ENCODE results near the gene LRRC23.
"Not testable (repeated sequence)": the region's sequence is repeated elsewhere in the genome, so short reads cannot be mapped to it uniquely, and the experiment has no call there.

LRRC23 gene

DNA sequence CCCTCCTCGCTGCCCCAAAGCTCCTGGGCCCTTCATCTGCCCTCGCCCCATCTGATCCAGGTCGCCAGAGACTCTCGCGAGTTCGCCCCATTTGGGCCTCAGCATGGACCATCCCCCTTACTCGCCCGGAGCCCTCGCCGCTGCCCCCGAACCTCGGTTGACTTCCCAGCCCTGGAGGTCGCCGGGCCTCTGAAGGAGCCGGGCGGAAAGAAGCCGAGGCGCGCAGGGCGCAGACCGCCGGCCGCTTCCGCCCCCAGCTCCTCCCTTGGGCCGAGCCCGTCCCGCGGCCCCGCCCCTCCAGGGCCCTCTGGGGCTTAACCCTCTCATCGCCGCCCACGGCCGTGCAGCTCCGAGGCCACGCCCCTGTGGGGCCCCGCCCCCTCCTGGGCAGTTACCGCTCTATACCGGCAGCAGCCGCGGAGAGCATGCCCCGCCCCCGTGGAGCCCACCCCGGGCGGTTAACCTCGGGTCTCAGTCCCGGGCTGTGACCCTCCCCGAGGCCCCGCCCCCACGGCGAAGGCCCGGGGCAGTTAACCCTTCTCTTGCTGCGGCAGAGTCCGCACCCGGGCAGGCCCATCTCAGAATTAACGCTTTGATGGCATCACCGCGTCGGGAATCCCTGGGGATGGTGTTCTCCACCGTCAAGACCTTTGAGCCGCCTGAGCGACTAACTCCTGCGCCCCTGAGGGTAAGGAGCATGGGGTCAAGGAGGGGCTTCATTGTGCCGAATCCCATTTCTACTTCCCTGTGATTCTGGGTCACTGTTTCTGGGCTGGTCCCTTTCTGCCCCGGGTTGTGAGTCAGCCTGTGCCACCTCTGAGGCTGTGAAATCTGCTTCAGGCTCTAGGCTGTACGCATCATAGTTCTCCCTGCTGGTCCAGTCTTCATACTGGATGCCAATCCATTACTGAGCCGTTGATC, 31.3 kb upstream of the LRRC23 start, which contains the start of gene SPSB2:
SPSB2 (minus strand) TSS at position 210 of the 921 bp plus-strand sequence. CDS start 402 bp downstream, outside the sequence.
- DNase-seq: peak; percentile 98 to 100 (median 99)

DNA sequence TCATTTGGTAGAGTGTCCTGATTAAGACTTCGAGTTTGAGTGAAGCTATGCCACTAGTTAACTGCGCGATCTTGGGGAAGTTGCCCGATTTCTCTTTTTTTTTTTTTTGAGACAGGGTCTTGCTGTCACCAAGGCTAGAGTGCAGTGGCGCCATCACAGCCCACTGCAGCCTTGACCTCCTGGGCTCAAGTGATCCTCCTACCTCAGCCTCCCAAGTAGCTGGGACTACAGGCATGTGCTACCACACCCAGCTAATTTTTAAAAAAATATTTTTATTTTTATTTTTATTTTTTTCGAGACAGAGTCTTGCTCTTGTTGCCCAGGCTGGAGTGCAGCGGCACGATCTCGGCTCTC, 30.6 kb upstream of the LRRC23 start:
- not testable (repeated sequence) for DNase-seq

DNA sequence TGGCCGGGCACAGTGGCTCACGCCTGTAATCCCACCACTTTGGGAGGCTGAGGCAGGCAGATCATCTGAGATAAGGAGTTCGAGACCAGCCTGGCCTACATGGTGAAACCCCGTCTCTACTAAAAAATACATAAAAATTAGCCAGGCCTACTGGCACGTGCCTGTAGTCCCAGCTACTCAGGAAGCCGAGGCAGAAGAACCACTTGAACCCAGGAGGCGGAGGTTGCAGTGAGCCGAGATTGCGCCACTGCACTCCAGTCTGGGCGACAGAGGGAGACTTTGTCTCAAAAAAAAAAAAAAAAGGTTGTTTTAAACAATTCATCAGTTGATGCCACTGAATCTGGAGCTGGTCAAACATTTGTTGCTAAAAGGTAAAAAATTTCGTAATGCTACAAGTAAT, 24.8 kb upstream of the LRRC23 start:
- DNase-seq: not testable (repeated sequence)

DNA sequence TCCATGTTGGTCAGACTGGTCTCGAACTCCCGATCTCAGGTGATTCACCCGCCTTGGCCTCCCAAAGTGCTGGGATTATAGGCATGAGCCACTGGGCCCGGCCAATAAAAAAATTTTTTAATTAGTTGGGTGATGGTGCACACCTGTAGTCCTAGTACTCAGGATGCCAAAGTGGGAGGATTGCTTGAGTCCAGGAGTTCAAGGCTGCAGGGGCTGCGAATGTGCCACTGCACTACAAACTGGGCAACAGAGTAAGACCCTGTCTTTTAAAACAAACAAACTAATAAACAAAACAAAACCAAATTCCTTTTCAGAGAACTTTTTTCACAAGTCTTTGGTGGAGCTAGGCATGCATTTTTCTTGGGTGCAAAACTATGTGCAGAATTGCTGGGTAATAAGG, 21.4 kb upstream of the LRRC23 start:
- DNase-seq: no peak

DNA sequence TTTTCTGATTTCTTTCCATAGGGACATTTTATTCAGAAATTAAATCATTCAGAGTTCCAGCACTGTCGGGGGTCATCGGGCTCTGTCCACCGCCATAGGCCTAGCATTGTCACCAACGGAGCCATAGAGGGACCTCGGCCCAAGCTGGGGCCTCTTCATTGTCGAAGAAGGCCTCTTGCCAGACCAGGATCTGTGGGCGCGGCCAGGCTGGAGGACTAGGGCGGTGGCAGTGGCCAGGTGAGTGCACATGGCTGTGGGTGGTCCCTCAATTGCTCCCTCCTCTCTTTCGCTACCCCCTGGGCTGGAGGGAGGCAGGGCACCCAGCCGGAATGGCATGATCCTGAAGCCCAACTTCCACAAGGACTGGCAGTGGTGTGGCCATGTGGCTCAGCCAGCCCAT, 20.9 kb upstream of the LRRC23 start:
- DNase-seq: no peak

DNA sequence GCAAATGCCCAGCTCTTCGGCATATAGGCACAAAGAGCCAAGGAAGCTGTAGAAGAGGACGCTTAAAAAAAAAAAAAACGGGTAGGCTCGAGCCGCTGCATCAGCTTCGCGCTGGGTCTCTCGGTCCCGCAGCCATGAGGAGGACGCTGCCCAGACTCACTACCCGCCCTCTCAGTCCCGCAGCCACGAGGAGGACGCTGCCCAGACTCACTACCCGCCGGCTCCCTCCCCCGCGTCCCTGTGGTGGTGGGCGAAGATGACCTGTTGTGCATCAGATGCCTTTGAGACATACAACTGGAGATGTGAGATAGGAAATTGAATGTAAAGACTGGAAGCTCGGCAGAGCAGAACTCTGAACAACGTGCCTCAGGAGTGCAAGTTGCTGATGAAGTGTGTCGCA, 20.1 kb upstream of the LRRC23 start:
- DNase-seq: no peak

DNA sequence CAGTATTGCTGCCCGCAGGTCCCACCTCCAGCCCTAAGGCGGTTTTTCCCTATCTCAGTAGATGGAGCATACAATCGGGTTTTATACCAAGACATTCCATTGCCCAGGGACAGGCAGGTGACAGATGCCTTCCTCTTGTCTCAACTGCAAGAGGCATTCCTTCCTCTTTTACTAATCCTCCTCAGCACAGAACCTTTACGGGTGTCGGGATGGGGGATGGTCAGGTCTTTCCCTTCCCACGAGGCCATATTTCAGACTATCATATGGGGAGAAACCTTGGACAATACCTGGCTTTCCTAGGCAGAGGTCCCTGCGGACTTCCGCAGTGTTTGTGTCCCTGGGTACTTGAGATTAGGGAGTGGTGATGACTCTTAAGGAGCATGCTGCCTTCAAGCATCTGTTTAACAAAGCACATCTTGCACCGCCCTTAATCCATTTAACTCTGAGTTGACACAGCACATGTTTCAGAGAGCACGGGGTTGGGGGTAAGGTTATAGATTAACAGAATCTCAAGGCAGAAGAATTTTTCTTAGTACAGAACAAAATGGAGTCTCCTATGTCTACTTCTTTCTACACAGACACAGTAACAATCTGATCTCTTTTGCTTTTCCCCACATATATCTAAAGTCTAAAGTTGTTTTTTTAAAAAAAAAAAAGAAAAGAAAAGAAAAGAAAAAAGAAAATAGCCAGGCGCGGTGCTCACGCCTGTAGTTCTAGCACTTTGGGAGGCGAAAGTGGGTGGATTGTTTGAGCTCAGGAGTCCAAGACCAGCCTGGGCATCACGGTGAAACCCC, 18.2 kb upstream of the LRRC23 start:
- DNase-seq: not testable (repeated sequence)

DNA sequence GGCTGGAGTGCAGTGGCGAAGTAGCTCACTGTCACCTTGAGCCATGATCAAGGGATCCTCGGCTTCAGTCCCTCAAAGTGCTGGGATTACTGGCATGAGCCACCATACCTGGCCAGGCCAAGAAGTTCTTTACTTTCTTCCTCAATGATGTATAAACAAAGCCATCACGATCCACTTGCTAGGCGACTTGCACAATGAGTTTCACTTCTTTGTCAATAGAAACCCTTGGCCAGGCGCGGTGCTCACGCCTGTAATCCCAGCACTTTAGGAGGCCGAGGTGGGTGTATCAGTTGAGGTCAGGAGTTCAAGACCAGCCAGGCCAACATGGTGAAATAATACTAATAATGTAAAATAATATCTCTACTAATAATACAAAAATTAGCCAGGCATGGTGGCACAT, 17.2 kb upstream of the LRRC23 start:
- DNase-seq: peak; percentile 43 to 60 (median 50)

DNA sequence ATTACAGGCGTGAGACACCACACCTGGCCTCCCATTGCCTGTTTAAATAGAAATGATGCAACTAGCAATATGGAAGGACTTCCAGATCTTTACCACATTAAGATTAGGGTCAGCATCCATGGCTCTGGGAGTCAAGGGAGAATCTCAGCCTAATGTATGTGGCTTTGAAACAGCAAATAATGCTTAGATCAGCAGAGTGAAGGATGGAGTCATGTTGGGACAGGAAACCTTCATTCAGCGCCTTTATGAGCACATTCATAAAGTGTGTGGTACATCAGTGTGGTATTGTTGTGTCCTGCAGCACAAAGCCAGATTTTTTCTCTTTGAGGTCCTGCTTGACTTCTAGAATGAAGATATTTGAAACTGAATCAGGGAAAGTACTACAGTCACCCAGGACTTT, 16.3 kb upstream of the LRRC23 start:
- no peak for DNase-seq

DNA sequence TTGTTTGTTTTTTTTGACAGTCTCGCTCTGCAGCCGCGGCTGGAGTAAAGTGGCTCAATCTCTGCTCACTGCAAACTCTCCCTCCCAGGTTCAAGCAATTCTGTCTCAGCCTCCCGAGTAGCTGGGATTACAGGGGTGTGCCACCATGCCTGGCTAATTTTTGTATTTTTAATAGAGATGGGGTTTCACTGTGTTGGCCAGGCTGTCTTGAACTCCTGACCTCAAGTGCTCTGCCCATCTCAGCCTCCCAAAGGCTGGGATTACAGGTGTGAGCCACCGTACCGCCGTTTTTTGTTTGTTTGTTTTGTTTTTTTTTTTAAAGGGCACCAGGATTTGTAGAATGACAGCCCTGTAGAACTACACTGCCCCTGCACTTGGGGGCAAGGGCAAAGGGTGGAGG, 15.8 kb upstream of the LRRC23 start:
- DNase-seq: not testable (repeated sequence)

DNA sequence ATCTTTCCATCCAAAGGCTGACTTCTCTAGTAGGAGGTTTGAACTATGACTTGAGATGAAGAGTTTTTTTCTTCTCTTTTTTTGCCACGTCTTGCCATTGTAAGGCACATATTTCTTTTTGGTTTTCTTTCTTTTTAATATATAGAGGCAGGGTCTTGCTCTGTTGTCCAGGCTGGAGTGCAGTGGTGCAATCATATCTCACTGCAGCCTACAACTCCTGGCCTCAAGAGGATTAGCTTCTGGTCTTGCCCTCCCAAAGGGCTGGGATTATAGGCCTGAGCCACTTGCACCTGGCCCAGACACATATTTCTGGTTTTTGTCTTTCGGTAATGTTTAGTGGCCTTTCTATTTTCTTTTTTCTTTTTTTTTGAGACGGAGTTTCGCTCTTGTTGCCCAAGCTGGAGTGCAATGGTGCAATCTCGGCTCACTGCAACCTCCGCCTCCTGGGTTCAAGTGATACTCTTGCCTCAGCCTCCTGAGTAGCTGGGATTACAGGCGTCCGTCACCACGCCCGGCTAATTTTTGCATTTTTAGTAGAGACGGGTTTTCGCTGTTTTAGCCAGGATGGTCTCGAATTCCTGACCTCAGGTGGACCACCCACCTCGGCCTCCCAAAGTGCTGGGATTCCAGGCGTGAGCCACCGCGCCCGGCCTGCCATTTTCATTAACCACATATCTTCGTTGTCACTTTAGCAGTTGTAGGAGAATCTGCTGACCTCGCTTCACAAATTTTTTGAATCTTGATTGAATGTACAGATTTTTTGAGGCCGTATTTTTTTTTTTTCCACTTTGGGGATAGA, 14.6 kb upstream of the LRRC23 start:
- DNase-seq: not testable (repeated sequence)

DNA sequence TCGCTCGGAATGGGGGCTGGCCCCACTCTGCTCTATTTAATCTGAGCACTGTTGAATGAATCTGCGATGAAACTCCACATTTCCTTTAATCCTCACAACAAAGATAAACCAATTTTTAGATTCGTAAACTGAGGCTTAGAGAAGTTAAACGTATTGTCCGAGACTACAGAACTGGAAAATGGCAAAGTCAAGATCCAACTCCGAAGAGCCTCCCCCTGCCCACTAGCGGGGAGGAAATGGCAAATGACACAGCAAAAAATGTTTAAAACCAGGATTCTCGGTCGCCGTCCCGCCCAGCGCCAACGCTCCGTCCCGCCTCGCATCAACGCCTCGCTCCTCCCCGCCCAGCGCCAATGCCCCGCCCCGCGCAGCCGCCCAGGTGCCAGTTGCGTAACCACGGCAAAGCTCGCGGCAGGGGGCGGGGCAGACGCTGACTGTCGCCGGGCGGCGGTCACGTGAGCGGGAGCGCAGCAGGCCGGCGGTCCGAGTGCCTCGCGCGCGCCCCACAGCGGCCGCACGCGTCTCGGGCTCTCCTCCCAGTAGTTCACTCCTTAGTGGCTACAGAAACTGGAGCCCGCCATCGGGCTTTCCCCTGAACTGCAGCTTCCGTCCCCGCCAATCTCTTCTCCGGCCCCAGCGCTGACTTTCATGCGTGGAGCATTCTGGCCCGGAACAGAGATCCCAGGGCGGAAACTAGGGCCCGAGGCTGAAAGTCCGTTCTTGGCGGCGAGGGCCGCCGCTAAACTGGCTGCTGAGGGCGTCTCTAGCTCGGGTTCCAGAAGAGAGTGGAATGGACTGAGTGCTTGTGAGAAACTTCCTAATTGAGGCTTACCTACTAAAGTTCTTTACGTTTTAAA, 13.6 kb upstream of the LRRC23 start:
- peak; percentile 98 to 100 (median 100) for DNase-seq

DNA sequence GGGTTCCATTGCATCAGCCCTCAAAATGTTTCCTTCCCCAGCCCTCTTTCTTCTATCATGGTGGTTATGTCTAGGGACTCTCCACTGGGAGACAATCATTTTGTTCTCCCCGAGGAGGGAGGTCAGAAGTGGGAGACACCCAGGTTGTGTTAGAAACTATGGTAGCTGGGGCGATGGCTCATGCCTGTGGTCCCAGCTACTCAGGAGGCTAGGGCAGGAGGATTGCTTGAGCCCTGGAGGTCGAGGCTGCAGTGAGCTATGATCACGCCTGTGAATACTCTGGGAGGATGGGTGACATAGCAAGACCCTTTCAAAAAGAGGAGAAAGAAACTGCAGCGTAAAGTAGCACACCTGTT, 13.0 kb upstream of the LRRC23 start:
- DNase-seq: no peak

DNA sequence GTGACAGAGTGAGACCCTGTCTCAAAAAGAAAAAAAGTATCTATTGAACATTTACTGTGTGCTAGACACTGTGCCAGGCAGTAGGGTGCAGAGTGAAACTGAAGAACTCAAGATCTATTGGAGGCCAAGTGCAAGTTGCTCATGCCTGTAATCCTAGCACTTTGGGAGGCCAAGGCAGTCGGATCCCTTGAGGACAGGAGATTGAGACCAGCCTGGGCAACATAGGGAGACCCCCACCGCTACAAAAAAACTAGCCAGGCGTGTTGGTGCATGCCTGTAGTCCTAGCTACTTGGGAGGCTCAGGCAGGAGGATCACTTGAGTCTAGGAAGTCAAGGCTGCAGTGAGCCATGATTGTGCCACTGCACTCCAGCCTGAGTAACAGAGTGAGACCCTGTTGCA, 11.9 kb upstream of the LRRC23 start:
- not testable (repeated sequence) for DNase-seq

DNA sequence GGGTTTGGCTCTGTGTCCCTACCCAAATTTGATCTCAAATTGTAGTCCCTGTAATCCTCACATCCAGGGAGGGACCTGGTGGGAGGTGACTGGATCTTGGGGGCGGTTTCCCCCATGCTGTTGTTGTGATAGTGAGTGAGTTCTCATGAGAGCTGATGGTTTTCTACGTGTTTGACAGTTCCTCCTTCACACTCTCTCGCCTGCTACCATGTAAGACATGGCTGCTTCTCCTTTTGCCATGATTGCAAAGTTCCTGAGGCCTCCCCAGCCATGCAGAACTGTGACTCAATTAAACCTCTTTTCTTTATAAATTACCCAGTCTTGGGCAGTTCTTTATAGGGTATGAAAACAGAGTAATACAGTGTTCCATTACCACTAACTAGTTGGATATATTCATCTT, 10.3 kb upstream of the LRRC23 start:
- DNase-seq: peak in 1 of 3 donors; percentile 42

DNA sequence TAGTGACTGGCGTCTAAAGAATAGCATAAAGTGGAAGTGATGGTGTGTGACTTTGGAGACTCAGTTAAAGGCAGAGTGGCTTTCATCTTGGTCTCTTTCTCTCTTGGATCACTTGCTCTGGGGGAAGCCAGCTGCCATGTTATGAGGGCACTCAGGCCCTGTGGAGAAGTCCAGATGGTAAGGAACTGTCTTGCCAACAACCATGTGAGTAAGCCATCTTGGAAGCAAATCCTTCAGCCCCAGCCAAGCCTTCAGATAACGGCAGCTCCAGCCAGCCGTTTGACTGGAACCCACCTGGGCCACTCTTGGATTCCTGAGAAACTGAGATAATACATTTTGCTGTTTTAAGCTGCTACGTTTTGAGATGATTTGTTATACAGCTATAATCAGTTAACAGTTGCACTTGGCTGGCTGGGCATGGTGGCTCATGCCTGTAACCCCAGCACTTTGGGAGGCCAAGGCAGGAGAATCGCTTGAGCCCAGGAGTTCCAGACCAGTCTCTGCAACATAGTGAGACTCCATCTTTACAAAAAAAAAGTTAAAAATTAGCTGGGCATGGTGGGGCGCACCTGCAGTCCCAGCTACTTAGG, 7.7 kb upstream of the LRRC23 start:
- no peak for DNase-seq

DNA sequence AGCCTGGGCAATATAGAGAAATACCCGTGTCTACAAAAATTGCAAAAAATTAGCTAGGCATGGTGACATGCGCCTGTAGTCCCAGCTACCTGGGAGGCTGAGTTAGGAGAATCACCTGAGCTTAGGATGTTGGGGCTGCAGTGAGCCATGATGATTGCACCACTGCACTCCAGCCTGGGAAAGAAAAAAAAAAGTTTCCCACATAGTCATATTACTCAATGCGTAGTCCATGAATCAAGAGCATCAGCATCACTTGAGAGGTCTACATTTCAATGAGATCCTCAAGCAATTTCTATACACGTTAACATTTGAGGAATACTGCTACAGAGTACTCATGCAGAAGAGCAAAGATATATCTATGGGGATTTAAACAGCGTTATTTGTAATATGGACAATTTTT, 5.2 kb upstream of the LRRC23 start:
- DNase-seq: peak; percentile 39 to 65 (median 52)

DNA sequence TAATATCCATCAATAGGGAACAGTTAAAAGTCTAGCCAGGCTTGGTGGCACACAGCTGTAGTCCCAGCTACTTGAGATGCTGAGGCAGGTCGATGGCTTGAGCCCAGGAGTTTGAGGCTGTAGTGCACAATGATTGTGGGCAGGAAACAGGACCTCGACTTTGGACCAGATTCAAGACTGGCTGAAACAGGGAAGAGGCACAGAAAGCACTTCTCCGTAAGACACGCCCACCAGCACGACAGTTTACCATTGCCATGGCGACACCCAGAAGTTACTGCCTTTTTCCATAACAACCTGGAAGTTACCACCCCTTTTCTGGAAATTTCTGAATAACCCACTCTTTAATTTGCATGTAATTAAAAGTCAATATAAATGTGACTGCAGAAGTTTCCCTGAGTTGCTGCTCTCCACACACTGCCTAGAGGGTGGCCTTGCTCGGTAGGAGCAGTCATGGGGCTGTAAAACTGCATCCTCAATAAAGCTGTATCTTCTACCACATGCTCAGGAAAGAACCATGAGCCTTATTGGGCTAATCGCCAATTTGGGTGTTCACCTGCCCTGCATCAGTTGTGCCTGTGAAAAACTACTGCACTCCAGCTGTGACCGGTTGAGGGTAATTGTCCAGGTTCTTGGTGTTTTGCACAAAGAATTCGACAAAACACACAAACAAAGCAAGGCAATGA, 4.6 kb upstream of the LRRC23 start:
- DNase-seq: peak; percentile 69 to 78 (median 74)

DNA sequence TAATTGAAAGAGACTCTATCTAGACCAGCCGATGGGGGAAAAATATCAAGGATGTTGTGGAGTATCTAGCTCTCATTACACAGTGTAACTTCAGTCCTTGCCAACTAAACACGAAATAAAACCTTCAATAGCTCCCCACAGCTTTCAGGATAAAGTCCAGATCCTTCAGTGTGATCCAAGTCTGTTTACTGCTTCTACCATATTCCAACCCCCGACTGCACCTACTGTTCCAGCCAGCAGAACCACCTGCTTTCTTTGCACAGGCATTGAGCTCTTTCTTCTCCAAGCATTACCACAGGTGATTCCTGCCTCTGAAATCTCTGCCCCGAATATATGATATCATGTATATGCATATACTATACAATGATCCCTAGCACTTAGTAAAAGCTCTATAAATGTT, 2.2 kb upstream of the LRRC23 start:
- no peak for DNase-seq

DNA sequence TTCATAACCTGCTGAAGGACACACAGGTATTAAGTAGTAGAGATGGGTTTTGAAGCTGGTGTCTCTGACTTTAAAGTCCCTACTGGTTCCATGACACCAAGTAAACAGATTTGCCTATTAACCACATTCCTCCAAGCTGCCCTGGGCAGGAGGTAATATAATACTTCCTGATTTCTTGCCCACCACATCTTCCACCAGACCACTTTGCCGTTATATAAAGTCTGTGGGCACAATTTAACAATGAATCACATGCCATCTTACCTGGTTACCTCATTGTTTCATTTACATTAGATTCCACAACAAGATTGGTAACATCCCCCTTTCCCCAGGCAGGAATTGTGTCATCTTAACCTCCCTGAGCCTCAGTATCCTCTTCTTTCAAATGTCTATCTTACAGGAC, 900 bp upstream of the LRRC23 start:
- DNase-seq: no peak

DNA sequence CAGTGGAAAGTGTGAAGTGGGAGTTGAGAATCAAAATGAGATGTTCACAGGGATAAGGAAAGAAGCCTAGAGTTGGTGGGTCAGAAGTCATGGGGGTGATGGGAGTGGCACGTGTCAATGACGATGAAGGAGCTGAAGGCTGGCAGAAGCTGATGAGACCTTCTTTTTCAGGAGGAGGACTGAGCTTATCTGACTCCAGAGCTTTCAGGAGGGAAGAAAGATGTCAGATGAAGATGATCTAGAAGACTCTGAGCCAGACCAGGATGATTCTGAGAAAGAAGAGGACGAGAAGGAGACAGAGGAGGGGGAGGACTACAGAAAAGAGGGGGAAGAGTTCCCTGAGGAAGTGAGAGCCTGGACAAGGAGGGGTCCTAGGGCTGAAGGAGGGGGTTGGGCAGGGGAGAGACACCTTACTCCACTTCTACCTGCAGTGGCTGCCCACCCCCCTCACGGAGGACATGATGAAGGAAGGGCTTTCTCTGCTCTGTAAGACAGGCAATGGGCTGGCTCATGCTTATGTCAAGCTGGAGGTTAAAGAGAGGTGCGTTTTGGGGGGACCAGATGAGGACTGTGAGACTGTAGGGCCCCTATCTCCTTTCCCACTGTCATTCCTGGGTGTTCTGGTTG, 905 bp downstream of the LRRC23 start:
- no peak for DNase-seq

Measured in suppressor macrophage treated with lipopolysaccharide for 1 hour (primary cell).